HepG2 (cell line): ENCODE data around the gene RNF10. TPM values are rescaled to one million over a fixed set of nuclear protein-coding genes. Genes with fewer than 3 reads are reported as not detected.

ENCODE experiments used
- BRCA1 ChIP-seq: sonication (generic); formaldehyde crosslinking; IDR thresholded peaks from 2 replicates; pipeline ENCODE4 v1.4.0; 2020; ENCODE audit warnings: missing genetic modification reagents
- CBX2 ChIP-seq, 2 experiments: fragments of 200-600 bp in 1 of 2; sonication (generic); formaldehyde crosslinking in 1 of 2; IDR thresholded peaks; 2 replicates each; pipeline versions ENCODE4 v1.7.0 to v1.8.1; 2018 to 2022; ENCODE audit warnings: low read depth in 2 of 2, low read length in 1 of 2, mild to moderate bottlenecking in 1 of 2, missing genetic modification reagents in 1 of 2
- CENPBD1 ChIP-seq: sonication (generic); formaldehyde crosslinking; IDR thresholded peaks from 2 replicates; pipeline ENCODE4 v1.8.0; 2022; ENCODE audit warnings: missing genetic modification reagents, low read depth, mild to moderate bottlenecking, borderline replicate concordance
- CREBL2 ChIP-seq: sonication (generic); formaldehyde crosslinking; IDR thresholded peaks from 2 replicates; pipeline ENCODE4 v1.8.1; 2023; ENCODE audit warnings: missing genetic modification reagents, mild to moderate bottlenecking, borderline replicate concordance
- DPF2 ChIP-seq: sonication (generic); formaldehyde crosslinking; IDR thresholded peaks from 2 replicates; pipeline ENCODE4 v1.4.0; 2020; ENCODE audit warnings: mild to moderate bottlenecking, low read depth, missing genetic modification reagents, borderline replicate concordance
- FOXM1 ChIP-seq: sonication (generic); formaldehyde crosslinking; IDR thresholded peaks from 2 replicates; pipeline ENCODE4 v1.5.0; 2020; ENCODE audit warnings: missing genetic modification reagents
- GABPA ChIP-seq, 2 experiments: IDR thresholded peaks; 2 replicates each; pipeline ENCODE4 v1.6.1; 2011 to 2016; ENCODE audit warnings: low read depth in 2 of 2, low read length in 1 of 2, missing biosample characterization in 1 of 2, missing genetic modification characterization in 1 of 2
- GATA4 ChIP-seq: sonication (generic); IDR thresholded peaks from 2 replicates; pipeline ENCODE4 v1.6.1; 2016; ENCODE audit warnings: antibody characterized with exemption, low read depth, borderline replicate concordance
- GRHL1 ChIP-seq: sonication (generic); formaldehyde crosslinking; conservative IDR thresholded peaks from 2 replicates; pipeline ENCODE4 v1.8.0; 2022; ENCODE audit warnings: missing genetic modification reagents
- HMGA1 ChIP-seq: sonication (generic); formaldehyde crosslinking; conservative IDR thresholded peaks from 2 replicates; pipeline ENCODE4 v1.4.0; 2020; ENCODE audit warnings: missing genetic modification reagents
- ISL2 ChIP-seq: sonication (generic); formaldehyde crosslinking; IDR thresholded peaks from 2 replicates; pipeline ENCODE4 v1.5.0; 2020; ENCODE audit warnings: missing genetic modification reagents
- LCORL ChIP-seq, 2 experiments: fragments of 450-650 bp in 1 of 2; sonication (generic) in 1 of 2; formaldehyde crosslinking in 1 of 2; IDR thresholded peaks; 2 replicates each; pipeline versions ENCODE4 v1.5.0 to v1.6.1; 2017 to 2020; ENCODE audit warnings: antibody characterized with exemption in 1 of 2, missing genetic modification reagents in 1 of 2
- NR2F2 ChIP-seq: IDR thresholded peaks from 2 replicates; pipeline ENCODE4 v1.6.1; 2012; ENCODE audit warnings: low read depth, inconsistent platforms, borderline replicate concordance
- PTBP1 ChIP-seq: fragments of 200-400 bp; formaldehyde crosslinking; IDR thresholded peaks from 2 replicates; pipeline ENCODE4 v1.6.1; 2018; ENCODE audit warnings: low read length, low read depth; ENCODE audit not compliant: poor library complexity, severe bottlenecking
- RAD21 ChIP-seq: fragments of 450-650 bp; formaldehyde crosslinking; IDR thresholded peaks from 2 replicates; pipeline ENCODE4 v1.5.0; 2020; ENCODE audit warnings: mild to moderate bottlenecking
- SAFB2 ChIP-seq: sonication (generic); formaldehyde crosslinking; IDR thresholded peaks from 2 replicates; pipeline ENCODE4 v1.5.1; 2020; ENCODE audit warnings: missing genetic modification reagents, low read depth, mild to moderate bottlenecking, borderline replicate concordance
- SNAI1 ChIP-seq: sonication (generic); formaldehyde crosslinking; IDR thresholded peaks from 2 replicates; pipeline ENCODE4 v1.5.0; 2020; ENCODE audit warnings: mild to moderate bottlenecking, missing genetic modification reagents, borderline replicate concordance
- SP1 ChIP-seq, 2 experiments: fragments of 450-650 bp in 1 of 2; sonication (generic) in 1 of 2; formaldehyde crosslinking in 1 of 2; IDR thresholded peaks; 2 replicates each; pipeline versions ENCODE4 v1.4.0 to v1.6.1; 2016 to 2020; ENCODE audit warnings: missing genetic modification reagents in 1 of 2
- THAP11 ChIP-seq: IDR thresholded peaks from 2 replicates; pipeline ENCODE4 v1.6.1; 2016; ENCODE audit warnings: missing biosample characterization, missing genetic modification reagents
- ZFAT ChIP-seq: sonication (generic); formaldehyde crosslinking; conservative IDR thresholded peaks from 2 replicates; pipeline ENCODE4 v1.8.1; 2023; ENCODE audit warnings: missing genetic modification reagents, inconsistent platforms
- ZNF10 ChIP-seq: sonication (generic); formaldehyde crosslinking; IDR thresholded peaks from 2 replicates; pipeline ENCODE4 v1.4.0; 2020; ENCODE audit warnings: mild to moderate bottlenecking, low read depth, missing genetic modification reagents, borderline replicate concordance
- ZNF121 ChIP-seq: sonication (generic); formaldehyde crosslinking; IDR thresholded peaks from 2 replicates; pipeline ENCODE4 v1.5.0; 2020; ENCODE audit warnings: mild to moderate bottlenecking, missing genetic modification reagents
- ZNF160 ChIP-seq: sonication (generic); formaldehyde crosslinking; IDR thresholded peaks from 2 replicates; pipeline ENCODE4 v1.8.0; 2022; ENCODE audit warnings: mild to moderate bottlenecking, inconsistent platforms, missing genetic modification reagents
- ZNF230 ChIP-seq: sonication (generic); formaldehyde crosslinking; IDR thresholded peaks from 2 replicates; pipeline ENCODE4 v1.4.0; 2020; ENCODE audit warnings: mild to moderate bottlenecking, missing genetic modification reagents
- ZNF264 ChIP-seq: sonication (generic); formaldehyde crosslinking; IDR thresholded peaks from 2 replicates; pipeline ENCODE4 v1.4.0; 2020; ENCODE audit warnings: missing genetic modification reagents
- ZNF501 ChIP-seq: sonication (generic); formaldehyde crosslinking; IDR thresholded peaks from 2 replicates; pipeline ENCODE4 v1.5.1; 2020; ENCODE audit warnings: mild to moderate bottlenecking, moderate library complexity, missing genetic modification reagents
- ZNF557 ChIP-seq: sonication (generic); formaldehyde crosslinking; IDR thresholded peaks from 2 replicates; pipeline ENCODE4 v1.4.0; 2020; ENCODE audit warnings: missing genetic modification reagents
- ZNF709 ChIP-seq: sonication (generic); formaldehyde crosslinking; IDR thresholded peaks from 2 replicates; pipeline ENCODE4 v1.5.0; 2020; ENCODE audit warnings: mild to moderate bottlenecking, missing genetic modification reagents
- ZSCAN29 ChIP-seq: sonication (generic); formaldehyde crosslinking; conservative IDR thresholded peaks from 2 replicates; pipeline ENCODE4 v1.4.0; 2020; ENCODE audit warnings: mild to moderate bottlenecking, missing genetic modification reagents
- polyA plus RNA-seq, 8 experiments: library from polyadenylated mRNA; depleted of rRNA in 3 of 8; stranded (reverse) in 7 of 8; unstranded in 1 of 8; fragments of >200 nt; fragmentation: Illumina TruSeq in 4 of 8; extraction: Trizol in 4 of 8; gene quantifications; 2 replicates each; pipeline versions ENCODE4 v1.2.1 to v1.2.3, GENCODE V29; 2011 to 2016; ENCODE audit warnings: low read depth in 4 of 8, missing spikeins in 1 of 8, mixed read lengths in 1 of 8; ENCODE audit not compliant: insufficient read depth in 1 of 8
- total RNA-seq, 5 experiments: library from RNA; depleted of rRNA; stranded (reverse); fragments of >200 nt; fragmentation: Illumina TruSeq; extraction: Trizol; gene quantifications; 2 replicates each; pipeline ENCODE4 v1.2.3, GENCODE V29; 2016; ENCODE audit warnings: low read depth in 1 of 5

The RNF10 gene
- total and polyA plus RNA-seq, 2 of the 13 experiments (the other 11 are each of a cell fraction or from before 2014, with no cell fraction given), result 62.5 to 88.0 TPM

DNA sequence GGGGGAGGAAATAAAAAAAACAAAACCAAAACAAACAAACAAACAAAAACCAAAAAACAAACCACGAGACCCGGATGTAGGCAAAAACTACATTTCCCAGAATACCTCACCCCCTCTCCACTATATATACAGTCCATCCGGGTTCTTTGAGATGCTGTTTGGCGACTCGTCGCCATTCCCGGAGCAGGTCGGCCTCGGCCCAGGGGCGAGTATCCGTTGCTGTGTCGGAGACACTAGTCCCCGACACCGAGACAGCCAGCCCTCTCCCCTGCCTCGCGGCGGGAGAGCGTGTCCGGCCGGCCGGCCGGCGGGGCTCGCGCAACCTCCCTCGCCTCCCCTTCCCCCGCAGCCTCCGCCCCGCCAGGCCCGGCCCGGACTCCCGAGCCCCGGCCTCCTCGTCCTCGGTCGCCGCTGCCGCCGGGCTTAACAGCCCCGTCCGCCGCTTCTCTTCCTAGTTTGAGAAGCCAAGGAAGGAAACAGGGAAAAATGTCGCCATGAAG lies at the start of gene RNF10 (continued):
- TF ChIP-seq RAD21 (CRISPR knock-in tag), result 0 out of 2 replicates have a peak, but pooled peaks have one; percentile 22
- TF ChIP-seq ZNF230 (CRISPR knock-in tag), result 0 out of 2 replicates have a peak, but pooled peaks have one; percentile 5
- TF ChIP-seq LCORL (IDR thresholded peaks at IDR 0.05), result 0 out of 2 replicates have a peak, but pooled peaks have one; percentile 43
- peak; percentile 11; the same call in 1 of the 2 replicates for TF ChIP-seq LCORL (CRISPR knock-in tag; IDR thresholded peaks at IDR 0.05)
- no peak for TF ChIP-seq CENPBD1 (CRISPR knock-in tag)
- TF ChIP-seq ZNF557 (CRISPR knock-in tag), result no peak
- no peak for TF ChIP-seq SP1 (IDR thresholded peaks at IDR 0.05)
- no peak for TF ChIP-seq SP1 (CRISPR knock-in tag; IDR thresholded peaks at IDR 0.05)
- no peak for TF ChIP-seq FOXM1 (CRISPR knock-in tag)
- no peak for TF ChIP-seq GABPA (IDR thresholded peaks at IDR 0.05; ENCODE audit: low read depth, low read length)
- TF ChIP-seq GABPA (CRISPR knock-in tag; IDR thresholded peaks at IDR 0.05; ENCODE audit: low read depth), result peak; percentile 63
- TF ChIP-seq GRHL1, result no peak
- TF ChIP-seq ZFAT (CRISPR knock-in tag), result 0 out of 2 replicates have a peak, but pooled peaks have one; percentile 46
- no peak for TF ChIP-seq ZNF10
- TF ChIP-seq CBX2 (IDR thresholded peaks at IDR 0.05; ENCODE audit: low read depth, low read length), result no peak
- TF ChIP-seq CBX2 (CRISPR knock-in tag; IDR thresholded peaks at IDR 0.05; ENCODE audit: low read depth), result no peak
- 0 out of 2 replicates have a peak, but pooled peaks have one; percentile 15 for TF ChIP-seq BRCA1 (CRISPR knock-in tag)
- TF ChIP-seq PTBP1, result no peak
- TF ChIP-seq SNAI1 (CRISPR knock-in tag), result no peak
- TF ChIP-seq ZNF501 (CRISPR knock-in tag), result no peak; the same call in 1 of the 2 replicates
- TF ChIP-seq HMGA1 (CRISPR knock-in tag), result no peak
- no peak for TF ChIP-seq NR2F2
- TF ChIP-seq ZNF709 (CRISPR knock-in tag), result no peak
- no peak for TF ChIP-seq ZNF121 (CRISPR knock-in tag)
- 0 out of 2 replicates have a peak, but pooled peaks have one; percentile 26 for TF ChIP-seq ZNF264
- TF ChIP-seq GATA4, result peak; percentile 48; the same call in 1 of the 2 replicates
- no peak for TF ChIP-seq ZNF160 (CRISPR knock-in tag)
- TF ChIP-seq CREBL2 (CRISPR knock-in tag), result no peak
- no peak for TF ChIP-seq ZSCAN29 (CRISPR knock-in tag)
- TF ChIP-seq ISL2 (CRISPR knock-in tag), result 0 out of 2 replicates have a peak, but pooled peaks have one; percentile 15
- TF ChIP-seq SAFB2 (CRISPR knock-in tag), result no peak; the same call in 1 of the 2 replicates
- no peak for TF ChIP-seq DPF2 (CRISPR knock-in tag)
- TF ChIP-seq THAP11 (CRISPR knock-in tag), result peak; percentile 98
